DMS114 treated with DMSO at 0.1 percent for 48 hours (cell line): Measurements from ENCODE around the gene ASB5.
"Not testable (repeated sequence)": the region's sequence is repeated elsewhere in the genome, so short reads cannot be mapped to it uniquely, and the experiment has no call there.

Experiments
- DNase-seq: peaks from one replicate; lab custom pipeline; 2025; ENCODE audit not compliant: unreplicated experiment; lab: John Stamatoyannopoulos, UW

ASB5 gene

GRCh38 chr4:176268963-176269362 lies at the start of gene ASB5:
Gene ASB5, minus strand, starts transcription at chr4:176269222. Its CDS starts 114 bp downstream, at chr4:176269108.
- DNase-seq: no peak

GRCh38 chr4:176313596-176314336 lies 44.7 kb upstream of the ASB5 start:
- DNase-seq: no peak

GRCh38 chr4:176309772-176310171 lies 40.8 kb upstream of the ASB5 start:
- no peak for DNase-seq

GRCh38 chr4:176309046-176309445 lies 40.0 kb upstream of the ASB5 start:
- DNase-seq: no peak

GRCh38 chr4:176308441-176308840 lies 39.4 kb upstream of the ASB5 start:
- no peak for DNase-seq

GRCh38 chr4:176307666-176307930 lies 38.6 kb upstream of the ASB5 start:
- DNase-seq: no peak

GRCh38 chr4:176306837-176307665 lies 38.0 kb upstream of the ASB5 start:
- DNase-seq: no peak

GRCh38 chr4:176303938-176304337 lies 34.9 kb upstream of the ASB5 start:
- DNase-seq: no peak

- DNase-seq: no peak
These were observed 33.6 kb upstream of the ASB5 start for GRCh38 chr4:176302283-176303275.

- no peak for DNase-seq
These were observed 31.5 kb upstream of the ASB5 start for GRCh38 chr4:176300565-176300964.

GRCh38 chr4:176300036-176300435 lies 31.0 kb upstream of the ASB5 start:
- no peak for DNase-seq

- no peak for DNase-seq
These were observed 29.6 kb upstream of the ASB5 start for GRCh38 chr4:176298664-176299063.

GRCh38 chr4:176295907-176296306 lies 26.9 kb upstream of the ASB5 start:
- DNase-seq: not testable (repeated sequence)

- DNase-seq: no peak
These were observed 24.6 kb upstream of the ASB5 start for GRCh38 chr4:176293660-176294059.

GRCh38 chr4:176292920-176293319 lies 23.9 kb upstream of the ASB5 start:
- DNase-seq: no peak

GRCh38 chr4:176291748-176292147 lies 22.7 kb upstream of the ASB5 start:
- no peak for DNase-seq

- no peak for DNase-seq
These were observed 21.5 kb upstream of the ASB5 start for GRCh38 chr4:176290520-176290919.

- no peak for DNase-seq
These were observed 20.5 kb upstream of the ASB5 start for GRCh38 chr4:176289561-176289960.

GRCh38 chr4:176288020-176288419 lies 19.0 kb upstream of the ASB5 start:
- DNase-seq: no peak

GRCh38 chr4:176287546-176287945 lies 18.5 kb upstream of the ASB5 start:
- DNase-seq: no peak

- no peak for DNase-seq
These were observed 17.7 kb upstream of the ASB5 start for GRCh38 chr4:176286728-176287127.
